GM20000 (cell line): ENCODE results near the gene PTPMT1.
A peak's percentile ranks its signal among the peaks of the same experiment; 100 is the strongest.

ENCODE experiments used
- DNase-seq: peaks from one replicate; pipeline ENCODE4 v3.0.0; 2012; ENCODE audit warnings: low spot score
- CTCF ChIP-seq: IDR thresholded peaks from 2 replicates; pipeline ENCODE4 v1.5.1; 2012; ENCODE audit warnings: mild to moderate bottlenecking, control low read depth; ENCODE audit errors: extremely low read depth, missing control alignments

Gene PTPMT1

GRCh38 chr11:47589118-47589517, 23.7 kb downstream of the PTPMT1 start:
- TF ChIP-seq CTCF = no peak
- no peak for DNase-seq

- TF ChIP-seq CTCF = no peak
- no peak for DNase-seq
Measured at GRCh38 chr11:47589584-47589976, 24.2 kb downstream of the PTPMT1 start.

- no peak for TF ChIP-seq CTCF
- DNase-seq = no peak
Measured at GRCh38 chr11:47589977-47590861, 24.8 kb downstream of the PTPMT1 start.

- peak; percentile 69 for DNase-seq
- TF ChIP-seq CTCF = no peak
Measured at GRCh38 chr11:47591764-47592163, 26.4 kb downstream of the PTPMT1 start.

- DNase-seq = peak; percentile 46
- TF ChIP-seq CTCF = no peak
Measured at GRCh38 chr11:47592251-47592650, 26.9 kb downstream of the PTPMT1 start.

GRCh38 chr11:47592970-47593369, 27.6 kb downstream of the PTPMT1 start:
- TF ChIP-seq CTCF = no peak
- DNase-seq = no peak

- TF ChIP-seq CTCF = no peak
- no peak for DNase-seq
Measured at GRCh38 chr11:47593492-47593933, 28.1 kb downstream of the PTPMT1 start.
